Posterior vena cava (tissue), 2 donors: Measurements from ENCODE around the gene CFAP91. TPM values are rescaled to one million over a fixed set of nuclear protein-coding genes. Genes with fewer than 3 reads are reported as not detected.

Experiments
- DNase-seq: peaks from one replicate; pipeline ENCODE4 v3.0.0-alpha.2; 2020; ENCODE audit warnings: low spot score
- intact Hi-C, 2 donors: fragments of 100-400 bp; cut with DNase I; formaldehyde crosslinking; loops; one replicate each; pipeline versions ENCODE4 v1.14.1 to v1.14.2; 2022 to 2023
- total RNA-seq, 2 donors: library from RNA; stranded (reverse); fragmentation: NEBNext Ultra II Directional; extraction: Animal tissue kit (Norgen Biotek cat#: 25700); gene quantifications; one replicate each; pipeline ENCODE4 v1.2.1, GENCODE V29; 2021
- donor health status: DM: yes; HTN: yes; CAD: no.
- donor health status: DM: yes; HTN: yes; CAD: no.

CFAP91 gene
- total RNA-seq, 2 donors from 2014 or later: 2.4 to 6.2 TPM

GRCh38 chr3:119731560-119732343, 28.9 kb downstream of the CFAP91 start:
- intact Hi-C loops: no loop called here
- DNase-seq: no peak

GRCh38 chr3:119733812-119734211, 31.0 kb downstream of the CFAP91 start:
- DNase-seq: no peak
- intact Hi-C loops: no loop called here

GRCh38 chr3:119738741-119739140, 35.9 kb downstream of the CFAP91 start:
- no peak for DNase-seq
- intact Hi-C loops: no loop called here

GRCh38 chr3:119741657-119742590, 39.1 kb downstream of the CFAP91 start:
- DNase-seq: no peak
- intact Hi-C loops: no loop called here

GRCh38 chr3:119743921-119744320, 41.1 kb downstream of the CFAP91 start:
- DNase-seq: no peak
- intact Hi-C loops: no loop called here

- no peak for DNase-seq
- intact Hi-C loops: no loop called here
These were observed 43.1 kb downstream of the CFAP91 start for GRCh38 chr3:119745942-119746341.

GRCh38 chr3:119746423-119746822, 43.6 kb downstream of the CFAP91 start:
- intact Hi-C loops: no loop called here
- DNase-seq: no peak

- DNase-seq: no peak
- intact Hi-C loops: no loop called here
These were observed 44.5 kb downstream of the CFAP91 start for GRCh38 chr3:119747357-119747756.

- intact Hi-C loops: no loop called here
- no peak for DNase-seq
These were observed 46.2 kb downstream of the CFAP91 start for GRCh38 chr3:119748991-119749390.

GRCh38 chr3:119751423-119751822, 48.6 kb downstream of the CFAP91 start:
- no peak for DNase-seq
- intact Hi-C loops: no loop called here

Other genes starting within 250 kb of the CFAP91 start
- gene TMEM39A, start 239.4 kb upstream of the CFAP91 start, total RNA-seq: 10 to 100 TPM; 34.3 to 36.7 TPM
- 10 to 100 TPM; 14.2 to 20.0 TPM for gene POGLUT1, start 234.1 kb upstream of the CFAP91 start, total RNA-seq
- 10 to 100 TPM; 74.9 to 79.3 TPM for gene TIMMDC1, start 204.5 kb upstream of the CFAP91 start, total RNA-seq
- gene CD80, start 143.4 kb upstream of the CFAP91 start, total RNA-seq: 1 to 10 TPM in 1 of 2 donors, under 1 TPM in 1; 0.24 to 1.3 TPM
- gene ADPRH, start 123.5 kb upstream of the CFAP91 start, total RNA-seq: 10 to 100 TPM; 15.3 to 17.9 TPM
- gene PLA1A, start 105.1 kb upstream of the CFAP91 start, total RNA-seq: 1 to 10 TPM; 2.7 to 6.2 TPM
- gene POPDC2, start 42.4 kb upstream of the CFAP91 start, total RNA-seq: 1 to 10 TPM; 7.0 to 8.5 TPM
- 10 to 100 TPM; 49.2 to 53.6 TPM for gene COX17, start 25.6 kb upstream of the CFAP91 start, total RNA-seq
- under 1 TPM in 1 of 2 donors, not detected in 1; 0.19 TPM for gene NR1I2, start 79.1 kb downstream of the CFAP91 start, total RNA-seq